ENCODE results near the gene PMEPA1. TPM values are rescaled to one million over a fixed set of nuclear protein-coding genes. Genes with fewer than 3 reads are reported as not detected.

PMEPA1 gene
- total RNA-seq, 1 experiment from 2014 or later: 1,302 TPM

- Mint-ChIP-seq H3K36me3 (ENCODE audit: insufficient read depth, unreplicated experiment) (peaks cover 11% of the 10 kb centered on the region), H3K9me3 (ENCODE audit: low read depth, unreplicated experiment) (no peaks in the 10 kb centered on the region), H3K4me1 (ENCODE audit: low read depth, unreplicated experiment) (peaks cover 53% of the 10 kb centered on the region), H3K4me3 (ENCODE audit: low read depth, unreplicated experiment) (peak overlapping the region; percentile 25), H3K27ac (ENCODE audit: unreplicated experiment) (no peak overlapping the region), H3K27me3 (ENCODE audit: unreplicated experiment) (no peaks in the 10 kb centered on the region)
- intact Hi-C loops (cut with micrococcal nuclease; ENCODE audit: unreplicated experiment): loop anchor here (5.0 kb wide), 1 partner anchor 399 kb away; no protein-coding TSS in a partner anchor
- no peak for DNase-seq
- TF ChIP-seq CTCF (IDR thresholded peaks at IDR 0.05; ENCODE audit: unreplicated experiment): no peak
- CTCF ChIA-PET: interaction anchor here (2.0 kb wide), 1 partner anchor 513 kb away, joined by 7 read pairs; no protein-coding TSS in a partner anchor
- BruUV-seq (replicated peaks): no TSS peak
Measured at GRCh38 chr20:57618764-57619050, 91.1 kb downstream of the PMEPA1 start.

GRCh38 chr20:57618091-57618763 lies 91.6 kb downstream of the PMEPA1 start:
- intact Hi-C loops (cut with micrococcal nuclease; ENCODE audit: unreplicated experiment): loop anchor here (5.0 kb wide), 1 partner anchor 399 kb away; no protein-coding TSS in a partner anchor
- DNase-seq: peak; percentile 91
- H3K4me1 Mint-ChIP-seq (ENCODE audit: low read depth, unreplicated experiment): peaks cover 53% of the 10 kb centered on the region
- peaks cover 10% of the 10 kb centered on the region for H3K36me3 Mint-ChIP-seq (ENCODE audit: insufficient read depth, unreplicated experiment)
- peak overlapping the region; percentile 25 for H3K4me3 Mint-ChIP-seq (ENCODE audit: low read depth, unreplicated experiment)
- CTCF ChIA-PET: interaction anchor here (0.6 to 2.0 kb wide), 12 partner anchors 8 to 589 kb away, joined by 3 to 7 read pairs (median 4); a partner anchor contains a TSS
- TSS peak; percentile 76 for BruUV-seq (replicated peaks)
- no peak for TF ChIP-seq CTCF (IDR thresholded peaks at IDR 0.05; ENCODE audit: unreplicated experiment)
- no peak overlapping the region for H3K27ac Mint-ChIP-seq (ENCODE audit: unreplicated experiment)
- H3K9me3 Mint-ChIP-seq (ENCODE audit: low read depth, unreplicated experiment): no peaks in the 10 kb centered on the region
- no peaks in the 10 kb centered on the region for H3K27me3 Mint-ChIP-seq (ENCODE audit: unreplicated experiment)

GRCh38 chr20:57617079-57617795 lies 92.6 kb downstream of the PMEPA1 start:
- DNase-seq: no peak
- H3K4me1 Mint-ChIP-seq (ENCODE audit: low read depth, unreplicated experiment): peaks cover 44% of the 10 kb centered on the region
- no peak for TF ChIP-seq CTCF (IDR thresholded peaks at IDR 0.05; ENCODE audit: unreplicated experiment)
- no peaks in the 10 kb centered on the region for H3K27me3 Mint-ChIP-seq (ENCODE audit: unreplicated experiment)
- intact Hi-C loops (cut with micrococcal nuclease; ENCODE audit: unreplicated experiment): loop anchor here (1.0 to 5.0 kb wide), 2 partner anchors 30 to 400 kb away; no protein-coding TSS in a partner anchor
- CTCF ChIA-PET: interaction anchor here (0.6 to 2.0 kb wide), 11 partner anchors 7 to 590 kb away, joined by 3 to 7 read pairs (median 4); a partner anchor contains a TSS
- BruUV-seq (replicated peaks): no TSS peak
- no peak overlapping the region for H3K27ac Mint-ChIP-seq (ENCODE audit: unreplicated experiment)
- H3K36me3 Mint-ChIP-seq (ENCODE audit: insufficient read depth, unreplicated experiment): peaks cover under 1% of the 10 kb centered on the region
- H3K4me3 Mint-ChIP-seq (ENCODE audit: low read depth, unreplicated experiment): peak overlapping the region; percentile 25
- H3K9me3 Mint-ChIP-seq (ENCODE audit: low read depth, unreplicated experiment): no peaks in the 10 kb centered on the region

GRCh38 chr20:57616143-57616951 lies 93.5 kb downstream of the PMEPA1 start:
- Mint-ChIP-seq H3K4me1 (ENCODE audit: low read depth, unreplicated experiment) (peaks cover 39% of the 10 kb centered on the region), H3K27ac (ENCODE audit: unreplicated experiment) (no peak overlapping the region), H3K4me3 (ENCODE audit: low read depth, unreplicated experiment) (no peak overlapping the region), H3K36me3 (ENCODE audit: insufficient read depth, unreplicated experiment) (no peaks in the 10 kb centered on the region), H3K9me3 (ENCODE audit: low read depth, unreplicated experiment) (no peaks in the 10 kb centered on the region), H3K27me3 (ENCODE audit: unreplicated experiment) (no peaks in the 10 kb centered on the region)
- no peak for TF ChIP-seq CTCF (IDR thresholded peaks at IDR 0.05; ENCODE audit: unreplicated experiment)
- BruUV-seq (replicated peaks): no TSS peak
- CTCF ChIA-PET: no interaction called here
- intact Hi-C loops (cut with micrococcal nuclease; ENCODE audit: unreplicated experiment): loop anchor here (5.0 kb wide), 1 partner anchor 401 kb away; no protein-coding TSS in a partner anchor
- no peak for DNase-seq
